ENCODE results near the gene CENPX.

Gene CENPX

GRCh38 chr17:82037889-82038195 is 15.2 kb upstream of the CENPX start:
- H3K36me3 ChIP-seq (ENCODE audit: insufficient read depth, low read length): no peaks in the 10 kb centered on the region
- H3K9me3 ChIP-seq (ENCODE audit: control insufficient read depth, insufficient read depth, low read length): no peaks in the 10 kb centered on the region
- H3K9ac ChIP-seq (ENCODE audit: low read depth, low read length): peak overlapping the region; percentile 87; the same call in 1 of the 2 replicates
- H3K4me1 ChIP-seq (ENCODE audit: insufficient read depth, low read length): peaks cover 3% of the 10 kb centered on the region; the same call in 1 of the 2 replicates

DNA sequence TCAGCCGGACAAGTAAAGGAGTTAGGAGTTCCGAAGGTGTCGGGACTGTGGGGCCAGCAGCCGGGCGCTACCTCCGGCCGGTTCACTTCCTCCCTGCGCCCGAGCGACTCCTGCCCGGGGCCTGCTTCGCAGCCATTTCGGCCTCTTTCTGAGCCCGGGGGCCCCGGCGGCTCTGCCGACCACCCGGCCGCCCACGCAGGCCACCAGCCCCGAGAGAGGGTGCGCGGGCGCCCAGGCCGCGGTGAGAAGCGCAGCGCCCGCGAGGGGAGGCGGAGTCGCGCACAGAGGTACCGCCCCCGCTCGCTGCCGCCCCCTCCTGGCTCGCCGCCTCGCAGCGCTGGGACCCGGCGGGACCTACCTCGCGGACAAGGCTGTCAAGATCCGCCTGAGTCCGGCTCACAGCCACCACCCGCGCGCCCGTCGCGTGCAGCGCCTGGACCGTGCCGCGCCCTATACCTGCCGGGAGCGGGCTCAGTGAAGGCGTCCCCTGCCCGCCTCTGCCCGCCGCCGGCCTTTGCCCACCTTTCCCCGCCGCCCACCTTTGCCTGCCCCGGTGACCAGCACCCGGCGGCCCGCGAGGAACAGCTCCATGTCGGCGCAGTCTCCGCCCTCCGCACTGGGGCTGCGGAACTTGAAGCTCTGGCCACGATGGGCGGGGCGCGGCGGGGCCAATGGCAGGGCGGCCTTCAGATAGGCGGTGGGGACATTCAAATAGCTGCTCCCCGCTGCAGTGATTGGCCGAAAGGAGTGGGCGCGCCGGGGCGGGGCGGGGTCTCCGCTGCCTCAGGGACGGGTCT is 14.6 kb upstream of the CENPX start, which contains the start of gene DCXR:
Gene DCXR, minus strand, starts transcription at position 606 of the 797 bp plus-strand sequence. Its CDS starts 15 bp downstream, at position 591.
- Histone ChIP-seq H3K36me3 (ENCODE audit: insufficient read depth, low read length) (no peaks in the 10 kb centered on the region), H3K9ac (ENCODE audit: low read depth, low read length) (peak within 1 kb of the TSS; percentile 87), H3K4me1 (ENCODE audit: insufficient read depth, low read length) (peaks cover 2% of the 10 kb centered on the region; the same call in 1 of the 2 replicates), H3K9me3 (ENCODE audit: control insufficient read depth, insufficient read depth, low read length) (no peaks in the 10 kb centered on the region)

DNA sequence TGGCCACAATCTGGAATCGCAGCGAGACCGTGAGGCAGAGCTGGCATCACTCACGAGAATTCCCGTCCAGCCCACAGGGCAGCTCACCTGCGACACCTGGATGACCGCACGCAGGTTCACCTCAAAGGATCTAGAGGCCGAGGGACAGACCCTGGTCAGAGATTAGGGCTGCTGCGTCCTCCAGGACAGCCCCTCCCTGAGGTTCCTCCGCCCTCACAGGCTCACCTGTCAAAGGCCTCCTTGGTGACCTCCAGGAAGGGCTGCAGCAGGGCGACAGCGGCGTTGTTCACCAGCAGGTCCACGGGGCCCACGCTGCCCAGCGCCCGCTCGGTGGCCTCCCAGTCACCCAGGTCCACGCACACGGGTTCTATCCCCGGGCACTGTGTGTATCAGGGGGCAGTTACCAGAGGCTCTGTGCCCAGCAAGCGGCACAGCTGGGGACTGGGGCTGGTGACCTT is 14.0 kb upstream of the CENPX start:
- H3K36me3 ChIP-seq (ENCODE audit: insufficient read depth, low read length): no peaks in the 10 kb centered on the region
- peaks cover 2% of the 10 kb centered on the region; the same call in 1 of the 2 replicates for H3K4me1 ChIP-seq (ENCODE audit: insufficient read depth, low read length)
- H3K9ac ChIP-seq (ENCODE audit: low read depth, low read length): peak overlapping the region; percentile 87
- H3K9me3 ChIP-seq (ENCODE audit: control insufficient read depth, insufficient read depth, low read length): no peaks in the 10 kb centered on the region

GRCh38 chr17:82035956-82036633 is 13.4 kb upstream of the CENPX start:
- Histone ChIP-seq H3K36me3 (ENCODE audit: insufficient read depth, low read length) (no peaks in the 10 kb centered on the region), H3K4me1 (ENCODE audit: insufficient read depth, low read length) (peaks cover 2% of the 10 kb centered on the region; the same call in 1 of the 2 replicates), H3K9ac (ENCODE audit: low read depth, low read length) (no peak overlapping the region)

DNA sequence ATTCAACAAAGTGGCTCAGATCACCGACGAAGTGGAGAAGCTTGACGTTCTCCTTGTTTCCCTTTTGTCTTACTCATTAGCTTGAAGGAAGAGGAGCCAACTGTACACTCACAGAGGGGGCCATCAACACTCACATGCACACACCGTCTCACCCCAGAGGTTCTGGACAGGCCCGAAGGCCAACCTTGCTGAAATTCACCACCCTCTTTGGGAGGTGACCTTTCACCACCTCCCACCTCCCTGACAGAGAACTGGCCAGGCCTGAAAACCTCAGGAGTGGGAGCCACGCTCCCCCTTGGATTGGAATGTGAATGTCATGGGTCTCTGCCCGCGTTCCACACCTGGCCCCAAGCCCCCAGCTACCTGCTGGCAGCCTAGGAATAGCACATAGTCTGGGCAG is 12.8 kb upstream of the CENPX start:
- H3K36me3 ChIP-seq (ENCODE audit: insufficient read depth, low read length): no peaks in the 10 kb centered on the region
- H3K4me1 ChIP-seq (ENCODE audit: insufficient read depth, low read length): peaks cover 2% of the 10 kb centered on the region; the same call in 1 of the 2 replicates
- H3K9me3 ChIP-seq (ENCODE audit: control insufficient read depth, insufficient read depth, low read length): no peaks in the 10 kb centered on the region
- H3K9ac ChIP-seq (ENCODE audit: low read depth, low read length): no peak overlapping the region

More at GRCh38 chr17:82035956-82036633, 13.4 kb upstream of the CENPX start:
- no peaks in the 10 kb centered on the region for H3K9me3 ChIP-seq (ENCODE audit: control insufficient read depth, insufficient read depth, low read length)

DNA sequence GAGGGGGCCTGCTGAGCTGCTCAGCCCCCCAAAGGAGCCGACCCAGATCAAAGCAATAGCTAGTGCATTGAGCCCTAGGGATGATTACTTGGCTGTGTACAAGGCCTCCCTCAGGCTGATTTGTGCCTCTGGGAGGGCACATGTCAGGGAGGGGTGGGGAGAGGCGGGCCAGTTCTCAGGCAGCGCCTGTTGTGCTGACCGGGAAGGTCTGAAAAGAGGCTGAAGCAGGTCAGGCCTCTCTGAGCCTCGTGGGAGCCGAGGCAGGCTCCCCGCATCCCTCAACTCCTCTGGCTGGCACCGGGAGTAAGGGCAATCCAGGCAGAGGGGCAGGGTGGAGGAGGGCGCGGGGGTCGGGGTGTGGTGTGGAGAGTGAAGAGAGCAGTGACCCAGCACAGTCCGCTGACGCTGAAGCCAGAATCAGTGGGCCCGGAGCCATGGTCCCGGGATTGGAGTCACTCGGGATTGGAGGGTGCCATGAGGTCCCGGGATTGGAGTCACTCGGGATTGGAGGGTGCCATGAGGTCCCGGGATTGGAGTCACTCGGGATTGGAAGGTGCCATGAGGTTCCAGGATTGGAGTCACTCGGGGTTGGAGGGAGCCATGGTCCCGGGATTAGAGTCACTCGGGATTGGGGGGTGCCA is 11.8 kb upstream of the CENPX start:
- no peaks in the 10 kb centered on the region for H3K36me3 ChIP-seq (ENCODE audit: insufficient read depth, low read length)
- H3K4me1 ChIP-seq (ENCODE audit: insufficient read depth, low read length): peaks cover 2% of the 10 kb centered on the region; the same call in 1 of the 2 replicates
- no peaks in the 10 kb centered on the region for H3K9me3 ChIP-seq (ENCODE audit: control insufficient read depth, insufficient read depth, low read length)
- no peak overlapping the region for H3K9ac ChIP-seq (ENCODE audit: low read depth, low read length)

DNA sequence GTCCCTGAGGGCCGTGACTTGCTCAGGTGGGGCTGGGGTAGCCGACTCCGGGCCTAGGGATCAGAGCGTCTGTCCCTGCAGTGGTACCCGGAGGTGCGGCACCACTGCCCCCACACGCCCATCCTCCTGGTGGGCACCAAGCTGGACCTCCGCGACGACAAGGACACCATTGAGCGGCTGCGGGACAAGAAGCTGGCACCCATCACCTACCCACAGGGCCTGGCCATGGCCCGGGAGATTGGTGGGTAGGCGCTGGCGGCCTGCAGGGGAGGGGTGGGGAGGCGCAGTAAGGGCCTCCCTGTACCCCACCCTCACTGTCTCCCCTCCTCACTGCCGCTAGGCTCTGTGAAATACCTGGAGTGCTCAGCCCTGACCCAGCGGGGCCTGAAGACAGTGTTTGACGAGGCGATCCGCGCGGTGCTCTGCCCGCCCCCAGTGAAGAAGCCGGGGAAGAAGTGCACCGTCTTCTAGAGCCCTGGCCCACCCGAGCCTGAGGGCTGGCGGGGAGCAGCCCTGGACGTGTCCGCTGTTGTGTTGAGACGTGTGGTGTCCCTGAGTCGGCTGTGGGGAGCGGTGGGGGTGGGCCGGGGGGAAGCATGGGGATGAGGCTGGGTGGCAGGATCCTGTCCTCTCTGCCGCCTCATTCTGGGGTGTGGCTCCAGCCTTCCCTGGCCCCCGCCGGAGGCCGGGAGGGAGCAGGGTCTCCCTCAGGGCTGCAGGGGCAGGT is 10.8 kb upstream of the CENPX start:
- no peaks in the 10 kb centered on the region for H3K9me3 ChIP-seq (ENCODE audit: control insufficient read depth, insufficient read depth, low read length)
- no peak overlapping the region for H3K9ac ChIP-seq (ENCODE audit: low read depth, low read length)
- H3K4me1 ChIP-seq (ENCODE audit: insufficient read depth, low read length): peaks cover 2% of the 10 kb centered on the region; the same call in 1 of the 2 replicates
- H3K36me3 ChIP-seq (ENCODE audit: insufficient read depth, low read length): no peaks in the 10 kb centered on the region

- no peaks in the 10 kb centered on the region for H3K9me3 ChIP-seq (ENCODE audit: control insufficient read depth, insufficient read depth, low read length)
- peaks cover 2% of the 10 kb centered on the region; the same call in 1 of the 2 replicates for H3K4me1 ChIP-seq (ENCODE audit: insufficient read depth, low read length)
- H3K36me3 ChIP-seq (ENCODE audit: insufficient read depth, low read length): no peaks in the 10 kb centered on the region
- peak overlapping the region; percentile 57 for H3K9ac ChIP-seq (ENCODE audit: low read depth, low read length)
Observed at GRCh38 chr17:82031885-82032627, 9.4 kb upstream of the CENPX start.

GRCh38 chr17:82031303-82031884 is 8.7 kb upstream of the CENPX start, which contains the start of gene RAC3:
Gene RAC3 (plus strand): TSS chr17:82031678. CDS start chr17:82031762, 84 bp downstream.
- Histone ChIP-seq H3K9me3 (ENCODE audit: control insufficient read depth, insufficient read depth, low read length) (no peaks in the 10 kb centered on the region), H3K4me1 (ENCODE audit: insufficient read depth, low read length) (peaks cover 2% of the 10 kb centered on the region; the same call in 1 of the 2 replicates), H3K9ac (ENCODE audit: low read depth, low read length) (peak within 1 kb of the TSS; percentile 72), H3K36me3 (ENCODE audit: insufficient read depth, low read length) (no peaks in the 10 kb centered on the region)

GRCh38 chr17:82030470-82031302 is 8.0 kb upstream of the CENPX start:
- H3K9ac ChIP-seq (ENCODE audit: low read depth, low read length): peak overlapping the region; percentile 72; the same call in 1 of the 2 replicates
- H3K4me1 ChIP-seq (ENCODE audit: insufficient read depth, low read length): peaks cover 2% of the 10 kb centered on the region; the same call in 1 of the 2 replicates
- H3K9me3 ChIP-seq (ENCODE audit: control insufficient read depth, insufficient read depth, low read length): no peaks in the 10 kb centered on the region
- no peaks in the 10 kb centered on the region for H3K36me3 ChIP-seq (ENCODE audit: insufficient read depth, low read length)

DNA sequence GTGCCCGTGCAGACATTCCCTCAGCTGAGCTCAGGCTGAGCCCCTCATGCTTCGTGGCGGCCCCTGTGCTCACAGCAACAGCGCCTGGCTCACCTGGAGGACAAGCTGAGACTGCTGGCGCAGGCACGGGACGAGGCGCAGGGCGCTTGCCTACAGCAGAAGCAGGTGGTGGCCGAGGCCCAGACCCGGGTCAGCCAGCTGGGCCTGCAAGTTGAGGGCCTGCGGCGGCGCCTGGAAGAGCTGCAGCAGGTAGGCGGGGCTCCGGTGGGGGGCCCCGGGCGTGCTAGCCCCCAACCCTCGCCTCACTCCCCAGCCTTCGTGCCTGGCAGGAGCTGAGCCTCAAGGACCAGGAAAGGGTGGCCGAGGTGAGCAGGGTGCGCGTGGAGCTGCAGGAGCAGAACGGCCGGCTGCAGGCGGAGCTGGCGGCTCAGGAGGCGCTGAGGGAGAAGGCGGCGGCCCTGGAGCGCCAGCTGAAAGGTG is 7.4 kb upstream of the CENPX start:
- Histone ChIP-seq H3K4me1 (ENCODE audit: insufficient read depth, low read length) (peaks cover 2% of the 10 kb centered on the region; the same call in 1 of the 2 replicates), H3K9me3 (ENCODE audit: control insufficient read depth, insufficient read depth, low read length) (no peaks in the 10 kb centered on the region), H3K36me3 (ENCODE audit: insufficient read depth, low read length) (no peaks in the 10 kb centered on the region), H3K9ac (ENCODE audit: low read depth, low read length) (no peak overlapping the region)

GRCh38 chr17:82029391-82029790 is 6.7 kb upstream of the CENPX start:
- Histone ChIP-seq H3K9me3 (ENCODE audit: control insufficient read depth, insufficient read depth, low read length) (no peaks in the 10 kb centered on the region), H3K4me1 (ENCODE audit: insufficient read depth, low read length) (peaks cover 2% of the 10 kb centered on the region; the same call in 1 of the 2 replicates), H3K36me3 (ENCODE audit: insufficient read depth, low read length) (no peaks in the 10 kb centered on the region), H3K9ac (ENCODE audit: low read depth, low read length) (no peak overlapping the region)
